Measurements from ENCODE around the gene CCT6B.
A peak's percentile ranks its signal among the peaks of the same experiment; 100 is the strongest.
"Not testable (repeated sequence)": the region's sequence is repeated elsewhere in the genome, so short reads cannot be mapped to it uniquely, and the experiment has no call there.

The CCT6B gene

GRCh38 chr17:34961093-34961911 lies at the start of gene CCT6B, which contains the start of gene ZNF830:
Gene CCT6B, minus strand, starts transcription at chr17:34961460. Its CDS starts 67 bp downstream, at chr17:34961393.
Gene ZNF830, plus strand, starts transcription at chr17:34961540. Its CDS starts 27 bp downstream, at chr17:34961567.
- DNase-seq: peak; percentile 54

GRCh38 chr17:35010093-35010492 lies 48.8 kb upstream of the CCT6B start:
- DNase-seq: no peak

GRCh38 chr17:35006961-35007360 lies 45.7 kb upstream of the CCT6B start:
- DNase-seq: no peak

- no peak for DNase-seq
Measured at GRCh38 chr17:35006345-35006744, 45.1 kb upstream of the CCT6B start.

GRCh38 chr17:35003778-35004177 lies 42.5 kb upstream of the CCT6B start:
- no peak for DNase-seq

- DNase-seq: no peak
Measured at GRCh38 chr17:35002876-35003551, 41.8 kb upstream of the CCT6B start.

- no peak for DNase-seq
Measured at GRCh38 chr17:35001549-35001948, 40.3 kb upstream of the CCT6B start.

GRCh38 chr17:35000965-35001364 lies 39.7 kb upstream of the CCT6B start:
- not testable (repeated sequence) for DNase-seq

GRCh38 chr17:34999456-34999855 lies 38.2 kb upstream of the CCT6B start:
- no peak for DNase-seq

GRCh38 chr17:34998205-34998604 lies 36.9 kb upstream of the CCT6B start:
- DNase-seq: no peak

- DNase-seq: no peak
Measured at GRCh38 chr17:34997355-34997862, 36.1 kb upstream of the CCT6B start.

GRCh38 chr17:34996422-34997285 lies 35.4 kb upstream of the CCT6B start:
- peak; percentile 13 for DNase-seq

GRCh38 chr17:34993031-34993430 lies 31.8 kb upstream of the CCT6B start:
- DNase-seq: peak; percentile 10

- peak; percentile 25 for DNase-seq
Measured at GRCh38 chr17:34991606-34992005, 30.3 kb upstream of the CCT6B start.

GRCh38 chr17:34990921-34991365 lies 29.7 kb upstream of the CCT6B start:
- DNase-seq: peak; percentile 83

- DNase-seq: no peak
Measured at GRCh38 chr17:34989473-34989872, 28.2 kb upstream of the CCT6B start.

GRCh38 chr17:34988644-34989043 lies 27.4 kb upstream of the CCT6B start:
- DNase-seq: peak; percentile 47

- no peak for DNase-seq
Measured at GRCh38 chr17:34987232-34987631, 26.0 kb upstream of the CCT6B start.

GRCh38 chr17:34981538-34982241 lies 20.4 kb upstream of the CCT6B start:
- peak; percentile 3 for DNase-seq

- peak; percentile 82 for DNase-seq
Measured at GRCh38 chr17:34980681-34981537, 19.6 kb upstream of the CCT6B start.

GRCh38 chr17:34980353-34980680 lies 19.1 kb upstream of the CCT6B start, which contains the start of gene LIG3:
Gene LIG3, plus strand, starts transcription at chr17:34980512. Its CDS starts 2,494 bp downstream, at chr17:34983006.
- DNase-seq: peak; percentile 50

Measured in GF-D8 (cell line).